HepG2 (cell line): ENCODE results near the gene HADHA. TPM values are rescaled to one million over a fixed set of nuclear protein-coding genes. Genes with fewer than 3 reads are reported as not detected.

Source experiments
- HOXA5 ChIP-seq: sonication (generic); formaldehyde crosslinking; IDR thresholded peaks from 2 replicates; pipeline ENCODE4 v1.4.0; 2020; ENCODE audit warnings: missing genetic modification reagents
- IRF2 ChIP-seq: IDR thresholded peaks from 2 replicates; pipeline ENCODE4 v1.6.1; 2018; ENCODE audit warnings: missing genetic modification reagents, missing compliant biosample characterization
- KMT2A ChIP-seq: sonication (generic); formaldehyde crosslinking; IDR thresholded peaks from 2 replicates; pipeline ENCODE4 v1.4.0; 2020; ENCODE audit warnings: missing genetic modification reagents
- MED1 ChIP-seq: sonication (generic); formaldehyde crosslinking; IDR thresholded peaks from 2 replicates; pipeline ENCODE4 v1.4.0; 2020; ENCODE audit warnings: missing genetic modification reagents
- MXD4 ChIP-seq: IDR thresholded peaks from 2 replicates; pipeline ENCODE4 v1.6.1; 2016; ENCODE audit warnings: mild to moderate bottlenecking, missing biosample characterization, missing genetic modification reagents
- SRY ChIP-seq: sonication (generic); formaldehyde crosslinking; IDR thresholded peaks from 2 replicates; pipeline ENCODE4 v1.8.0; 2022; ENCODE audit warnings: mild to moderate bottlenecking, missing genetic modification reagents
- TBX2 ChIP-seq: sonication (generic); formaldehyde crosslinking; IDR thresholded peaks from 2 replicates; pipeline ENCODE4 v1.5.0; 2020; ENCODE audit warnings: missing genetic modification reagents, mild to moderate bottlenecking, borderline replicate concordance
- U2AF2 ChIP-seq: fragments of 200-400 bp; formaldehyde crosslinking; IDR thresholded peaks from 2 replicates; pipeline ENCODE4 v1.6.1; 2017; ENCODE audit warnings: low read depth, mild to moderate bottlenecking, low read length
- ZFP90 ChIP-seq: sonication (generic); formaldehyde crosslinking; IDR thresholded peaks from 2 replicates; pipeline ENCODE4 v1.8.0; 2022; ENCODE audit warnings: missing genetic modification reagents, mild to moderate bottlenecking, inconsistent platforms, borderline replicate concordance
- ZNF878 ChIP-seq: sonication (generic); formaldehyde crosslinking; IDR thresholded peaks from 2 replicates; pipeline ENCODE4 v1.8.1; 2023; ENCODE audit warnings: mild to moderate bottlenecking, missing genetic modification reagents, moderate library complexity
- polyA plus RNA-seq, 8 experiments: library from polyadenylated mRNA; depleted of rRNA in 3 of 8; stranded (reverse) in 7 of 8; unstranded in 1 of 8; fragments of >200 nt; fragmentation: Illumina TruSeq in 4 of 8; extraction: Trizol in 4 of 8; gene quantifications; 2 replicates each; pipeline versions ENCODE4 v1.2.1 to v1.2.3, GENCODE V29; 2011 to 2016; ENCODE audit warnings: low read depth in 4 of 8, missing spikeins in 1 of 8, mixed read lengths in 1 of 8; ENCODE audit not compliant: insufficient read depth in 1 of 8
- total RNA-seq, 5 experiments: library from RNA; depleted of rRNA; stranded (reverse); fragments of >200 nt; fragmentation: Illumina TruSeq; extraction: Trizol; gene quantifications; 2 replicates each; pipeline ENCODE4 v1.2.3, GENCODE V29; 2016; ENCODE audit warnings: low read depth in 1 of 5
- TF ChIP-seq, protein P1 (sequence below), 2 experiments: sonication (generic) in 1 of 2; formaldehyde crosslinking in 1 of 2; IDR thresholded peaks; 2 replicates each; pipeline versions ENCODE4 v1.4.0 to v1.6.1; 2016 to 2020; ENCODE audit warnings: borderline replicate concordance in 1 of 2, low read depth in 1 of 2, mild to moderate bottlenecking in 1 of 2, missing genetic modification reagents in 1 of 2
- TF ChIP-seq, protein P2 (sequence below): sonication (generic); formaldehyde crosslinking; IDR thresholded peaks from 2 replicates; pipeline ENCODE4 v1.4.0; 2020; ENCODE audit warnings: missing genetic modification reagents, mild to moderate bottlenecking, borderline replicate concordance
- TF ChIP-seq, protein P3 (sequence below), 2 experiments: fragments of 450-650 bp in 1 of 2; sonication (generic) in 1 of 2; formaldehyde crosslinking; IDR thresholded peaks; 2 replicates each; pipeline versions ENCODE4 v1.5.0 to v1.8.0; 2020 to 2022; ENCODE audit warnings: mild to moderate bottlenecking in 1 of 2, missing genetic modification reagents in 1 of 2
- TF ChIP-seq, protein P4 (sequence below): sonication (generic); formaldehyde crosslinking; IDR thresholded peaks from 2 replicates; pipeline ENCODE4 v1.4.0; 2020; ENCODE audit warnings: missing genetic modification reagents
- TF ChIP-seq, protein P5 (sequence below): IDR thresholded peaks from 2 replicates; pipeline ENCODE4 v1.6.1; 2016; ENCODE audit warnings: low read depth

Gene HADHA
- total and polyA plus RNA-seq, 2 of the 13 experiments (the other 11 are each of a cell fraction or from before 2014, with no cell fraction given) = 102 to 270 TPM

DNA sequence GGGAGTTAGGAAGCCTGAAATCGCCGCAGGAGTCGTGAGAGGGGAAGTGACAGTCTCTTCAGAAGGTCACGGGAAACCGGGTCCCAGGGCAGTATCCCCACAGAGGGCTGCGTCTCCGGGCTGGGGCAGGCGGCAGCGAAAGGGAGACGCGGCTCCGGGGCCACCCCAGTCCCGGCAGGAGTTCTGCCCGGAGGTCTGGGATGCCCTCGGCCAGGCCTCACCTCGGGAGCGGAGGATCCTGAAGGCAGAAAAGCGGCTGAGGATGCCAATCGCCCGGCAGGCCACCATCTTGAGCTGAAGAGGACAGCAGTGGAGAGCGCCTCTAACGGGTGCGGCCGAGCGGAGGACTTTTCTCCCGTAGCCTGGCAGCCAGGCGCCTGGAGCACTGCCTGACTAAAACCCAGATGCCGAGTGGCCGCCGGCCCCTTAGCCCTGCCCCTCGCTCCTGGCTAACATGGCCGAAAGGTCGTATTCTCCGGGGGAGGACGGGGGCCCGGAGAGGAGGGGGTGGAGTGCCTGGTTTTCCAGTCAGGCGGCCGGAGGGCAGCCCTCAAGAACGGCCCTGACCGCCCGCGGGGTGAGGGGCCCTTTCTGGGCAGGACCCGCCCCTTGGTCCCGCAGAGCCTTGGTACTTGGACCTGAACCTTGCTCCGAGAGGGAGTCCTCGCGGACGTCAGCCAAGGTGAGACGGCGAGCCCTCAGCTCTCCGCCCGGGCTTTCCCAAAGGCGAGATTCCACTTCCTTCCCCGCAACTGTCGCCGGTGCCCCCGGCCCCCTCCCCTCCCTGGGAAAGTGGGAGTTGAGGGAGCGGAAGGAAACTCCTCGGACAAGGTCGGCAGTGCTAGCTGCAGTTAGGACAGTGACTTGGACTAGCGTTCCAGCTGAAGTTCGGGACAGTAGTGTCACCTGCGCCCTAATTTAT lies at the start of gene HADHA, which contains the start of gene HADHB (continued):
- TF ChIP-seq, protein P1, sequence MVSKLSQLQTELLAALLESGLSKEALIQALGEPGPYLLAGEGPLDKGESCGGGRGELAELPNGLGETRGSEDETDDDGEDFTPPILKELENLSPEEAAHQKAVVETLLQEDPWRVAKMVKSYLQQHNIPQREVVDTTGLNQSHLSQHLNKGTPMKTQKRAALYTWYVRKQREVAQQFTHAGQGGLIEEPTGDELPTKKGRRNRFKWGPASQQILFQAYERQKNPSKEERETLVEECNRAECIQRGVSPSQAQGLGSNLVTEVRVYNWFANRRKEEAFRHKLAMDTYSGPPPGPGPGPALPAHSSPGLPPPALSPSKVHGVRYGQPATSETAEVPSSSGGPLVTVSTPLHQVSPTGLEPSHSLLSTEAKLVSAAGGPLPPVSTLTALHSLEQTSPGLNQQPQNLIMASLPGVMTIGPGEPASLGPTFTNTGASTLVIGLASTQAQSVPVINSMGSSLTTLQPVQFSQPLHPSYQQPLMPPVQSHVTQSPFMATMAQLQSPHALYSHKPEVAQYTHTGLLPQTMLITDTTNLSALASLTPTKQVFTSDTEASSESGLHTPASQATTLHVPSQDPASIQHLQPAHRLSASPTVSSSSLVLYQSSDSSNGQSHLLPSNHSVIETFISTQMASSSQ (IDR thresholded peaks at IDR 0.05; ENCODE audit: low read depth) = peak; percentile 40; the same call in 1 of the 2 replicates
- TF ChIP-seq, protein P1 (CRISPR knock-in tag; IDR thresholded peaks at IDR 0.05; ENCODE audit: borderline replicate concordance) = no peak; the same call in 1 of the 2 replicates
- TF ChIP-seq, protein P2, sequence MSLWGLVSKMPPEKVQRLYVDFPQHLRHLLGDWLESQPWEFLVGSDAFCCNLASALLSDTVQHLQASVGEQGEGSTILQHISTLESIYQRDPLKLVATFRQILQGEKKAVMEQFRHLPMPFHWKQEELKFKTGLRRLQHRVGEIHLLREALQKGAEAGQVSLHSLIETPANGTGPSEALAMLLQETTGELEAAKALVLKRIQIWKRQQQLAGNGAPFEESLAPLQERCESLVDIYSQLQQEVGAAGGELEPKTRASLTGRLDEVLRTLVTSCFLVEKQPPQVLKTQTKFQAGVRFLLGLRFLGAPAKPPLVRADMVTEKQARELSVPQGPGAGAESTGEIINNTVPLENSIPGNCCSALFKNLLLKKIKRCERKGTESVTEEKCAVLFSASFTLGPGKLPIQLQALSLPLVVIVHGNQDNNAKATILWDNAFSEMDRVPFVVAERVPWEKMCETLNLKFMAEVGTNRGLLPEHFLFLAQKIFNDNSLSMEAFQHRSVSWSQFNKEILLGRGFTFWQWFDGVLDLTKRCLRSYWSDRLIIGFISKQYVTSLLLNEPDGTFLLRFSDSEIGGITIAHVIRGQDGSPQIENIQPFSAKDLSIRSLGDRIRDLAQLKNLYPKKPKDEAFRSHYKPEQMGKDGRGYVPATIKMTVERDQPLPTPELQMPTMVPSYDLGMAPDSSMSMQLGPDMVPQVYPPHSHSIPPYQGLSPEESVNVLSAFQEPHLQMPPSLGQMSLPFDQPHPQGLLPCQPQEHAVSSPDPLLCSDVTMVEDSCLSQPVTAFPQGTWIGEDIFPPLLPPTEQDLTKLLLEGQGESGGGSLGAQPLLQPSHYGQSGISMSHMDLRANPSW (CRISPR knock-in tag) = peak; percentile 37; the same call in 1 of the 2 replicates
- peak; percentile 49; the same call in 1 of the 2 replicates for TF ChIP-seq HOXA5 (CRISPR knock-in tag)
- peak; percentile 87 for TF ChIP-seq MED1 (CRISPR knock-in tag)
- TF ChIP-seq IRF2 = peak; percentile 85
- TF ChIP-seq KMT2A (CRISPR knock-in tag) = peak; percentile 97
- TF ChIP-seq MXD4 (CRISPR knock-in tag) = peak; percentile 54; the same call in 1 of the 2 replicates
- TF ChIP-seq, protein P3, sequence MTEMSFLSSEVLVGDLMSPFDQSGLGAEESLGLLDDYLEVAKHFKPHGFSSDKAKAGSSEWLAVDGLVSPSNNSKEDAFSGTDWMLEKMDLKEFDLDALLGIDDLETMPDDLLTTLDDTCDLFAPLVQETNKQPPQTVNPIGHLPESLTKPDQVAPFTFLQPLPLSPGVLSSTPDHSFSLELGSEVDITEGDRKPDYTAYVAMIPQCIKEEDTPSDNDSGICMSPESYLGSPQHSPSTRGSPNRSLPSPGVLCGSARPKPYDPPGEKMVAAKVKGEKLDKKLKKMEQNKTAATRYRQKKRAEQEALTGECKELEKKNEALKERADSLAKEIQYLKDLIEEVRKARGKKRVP (CRISPR knock-in tag; IDR thresholded peaks at IDR 0.05) = peak in 1 of 2 experiments; percentile 77; a peak in 2 of 4 replicates
- peak; percentile 68 for TF ChIP-seq SRY (CRISPR knock-in tag)
- TF ChIP-seq TBX2 (CRISPR knock-in tag) = peak; percentile 69
- no peak for TF ChIP-seq ZFP90 (CRISPR knock-in tag)
- peak; percentile 88 for TF ChIP-seq ZNF878 (CRISPR knock-in tag)
- TF ChIP-seq, protein P4, sequence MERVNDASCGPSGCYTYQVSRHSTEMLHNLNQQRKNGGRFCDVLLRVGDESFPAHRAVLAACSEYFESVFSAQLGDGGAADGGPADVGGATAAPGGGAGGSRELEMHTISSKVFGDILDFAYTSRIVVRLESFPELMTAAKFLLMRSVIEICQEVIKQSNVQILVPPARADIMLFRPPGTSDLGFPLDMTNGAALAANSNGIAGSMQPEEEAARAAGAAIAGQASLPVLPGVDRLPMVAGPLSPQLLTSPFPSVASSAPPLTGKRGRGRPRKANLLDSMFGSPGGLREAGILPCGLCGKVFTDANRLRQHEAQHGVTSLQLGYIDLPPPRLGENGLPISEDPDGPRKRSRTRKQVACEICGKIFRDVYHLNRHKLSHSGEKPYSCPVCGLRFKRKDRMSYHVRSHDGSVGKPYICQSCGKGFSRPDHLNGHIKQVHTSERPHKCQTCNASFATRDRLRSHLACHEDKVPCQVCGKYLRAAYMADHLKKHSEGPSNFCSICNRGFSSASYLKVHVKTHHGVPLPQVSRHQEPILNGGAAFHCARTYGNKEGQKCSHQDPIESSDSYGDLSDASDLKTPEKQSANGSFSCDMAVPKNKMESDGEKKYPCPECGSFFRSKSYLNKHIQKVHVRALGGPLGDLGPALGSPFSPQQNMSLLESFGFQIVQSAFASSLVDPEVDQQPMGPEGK (CRISPR knock-in tag) = peak; percentile 99
- TF ChIP-seq, protein P5, sequence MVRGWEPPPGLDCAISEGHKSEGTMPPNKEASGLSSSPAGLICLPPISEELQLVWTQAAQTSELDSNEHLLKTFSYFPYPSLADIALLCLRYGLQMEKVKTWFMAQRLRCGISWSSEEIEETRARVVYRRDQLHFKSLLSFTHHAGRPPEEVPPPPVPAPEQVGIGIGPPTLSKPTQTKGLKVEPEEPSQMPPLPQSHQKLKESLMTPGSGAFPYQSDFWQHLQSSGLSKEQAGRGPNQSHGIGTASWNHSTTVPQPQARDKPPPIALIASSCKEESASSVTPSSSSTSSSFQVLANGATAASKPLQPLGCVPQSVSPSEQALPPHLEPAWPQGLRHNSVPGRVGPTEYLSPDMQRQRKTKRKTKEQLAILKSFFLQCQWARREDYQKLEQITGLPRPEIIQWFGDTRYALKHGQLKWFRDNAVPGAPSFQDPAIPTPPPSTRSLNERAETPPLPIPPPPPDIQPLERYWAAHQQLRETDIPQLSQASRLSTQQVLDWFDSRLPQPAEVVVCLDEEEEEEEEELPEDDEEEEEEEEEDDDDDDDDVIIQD (CRISPR knock-in tag) = peak; percentile 72
- TF ChIP-seq U2AF2 = no peak
